ENCODE measurements around the gene SAMD15. TPM values are rescaled to one million over a fixed set of nuclear protein-coding genes. Genes with fewer than 3 reads are reported as not detected.

Gene SAMD15
- total RNA-seq, 1 experiment from 2014 or later = 1.2 TPM

- Histone ChIP-seq H3K9me3 (ENCODE audit: low read length) (no peaks in the 10 kb centered on the region), H3K4me2 (ENCODE audit: low read length) (no peak overlapping the region), H4K20me1 (ENCODE audit: low read length) (no peaks in the 10 kb centered on the region), H3K9ac (ENCODE audit: low read length) (no peak overlapping the region), H3K27me3 (ENCODE audit: low read length) (no peaks in the 10 kb centered on the region), H3K79me2 (ENCODE audit: low read length) (no peaks in the 10 kb centered on the region), H2AFZ (ENCODE audit: low read length) (no peak overlapping the region), H3K4me1 (ENCODE audit: insufficient read depth, low read length) (no peaks in the 10 kb centered on the region), H3F3A (ENCODE audit: low read length, unreplicated experiment) (no peaks in the 10 kb centered on the region), H3K27ac (ENCODE audit: low read length) (no peak overlapping the region), H3K36me3 (ENCODE audit: low read depth, low read length) (no peaks in the 10 kb centered on the region), H3K4me3 (ENCODE audit: low read length) (no peak overlapping the region), H3K9me2 (replicated peaks; ENCODE audit: low read length) (no peaks in the 10 kb centered on the region)
- no peak for TF ChIP-seq EZH2phosphoT487 (IDR thresholded peaks at IDR 0.05; ENCODE audit: borderline replicate concordance, low read length)
- TF ChIP-seq EZH2 (IDR thresholded peaks at IDR 0.05; ENCODE audit: low read length, unreplicated experiment) = no peak
- TF ChIP-seq CTCF (conservative IDR thresholded peaks at IDR 0.05; ENCODE audit: low read depth, low read length) = no peak
- intact Hi-C loops (cut with micrococcal nuclease) = no loop called here
- DNase-seq (no peak), ATAC-seq (no peak)
- BruUV-seq (replicated peaks) = no TSS peak
- CTCF ChIA-PET = no interaction called here
- POLR2A ChIA-PET (ENCODE audit: unreplicated experiment) = no interaction called here
Measured at GRCh38 chr14:77400216-77400615, 23.0 kb downstream of the SAMD15 start.

DNA sequence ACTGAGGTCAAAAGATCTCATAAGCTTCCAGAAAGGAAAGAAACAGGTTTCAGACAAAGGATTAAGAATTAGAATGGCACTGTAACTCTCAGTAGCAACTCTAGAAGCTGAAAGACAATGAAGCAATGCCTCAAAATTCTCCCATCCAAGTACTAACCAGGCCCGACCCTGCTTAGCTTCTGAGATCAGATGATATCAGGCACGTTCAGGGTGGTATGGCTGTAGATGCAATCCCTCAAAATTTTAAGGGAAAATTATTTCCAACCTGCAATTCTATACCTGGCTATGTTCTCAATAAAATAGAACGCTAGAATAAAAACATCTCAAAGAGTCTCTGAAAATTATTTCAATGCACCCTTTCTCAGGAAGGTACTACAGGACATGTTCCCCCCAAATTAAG, 26.6 kb downstream of the SAMD15 start:
- Histone ChIP-seq H3K4me2 (ENCODE audit: low read length) (no peak overlapping the region), H3K27me3 (ENCODE audit: low read length) (no peaks in the 10 kb centered on the region), H3K9me2 (replicated peaks; ENCODE audit: low read length) (no peaks in the 10 kb centered on the region), H3K4me3 (ENCODE audit: low read length) (no peak overlapping the region), H3K79me2 (ENCODE audit: low read length) (no peaks in the 10 kb centered on the region), H3K9ac (ENCODE audit: low read length) (no peak overlapping the region), H3K27ac (ENCODE audit: low read length) (no peak overlapping the region), H4K20me1 (ENCODE audit: low read length) (no peaks in the 10 kb centered on the region), H3K9me3 (ENCODE audit: low read length) (no peaks in the 10 kb centered on the region), H3K36me3 (ENCODE audit: low read depth, low read length) (no peaks in the 10 kb centered on the region), H2AFZ (ENCODE audit: low read length) (no peak overlapping the region), H3F3A (ENCODE audit: low read length, unreplicated experiment) (no peaks in the 10 kb centered on the region), H3K4me1 (ENCODE audit: insufficient read depth, low read length) (peaks cover 7% of the 10 kb centered on the region)
- no peak for DNase-seq
- TF ChIP-seq EZH2 (IDR thresholded peaks at IDR 0.05; ENCODE audit: low read length, unreplicated experiment) (no peak), EZH2phosphoT487 (IDR thresholded peaks at IDR 0.05; ENCODE audit: borderline replicate concordance, low read length) (no peak), CTCF (conservative IDR thresholded peaks at IDR 0.05; ENCODE audit: low read depth, low read length) (no peak)
- BruUV-seq (replicated peaks) = no TSS peak
- ATAC-seq = no peak
- ChIA-PET POLR2A (ENCODE audit: unreplicated experiment) (no interaction called here), CTCF (no interaction called here)
- intact Hi-C loops (cut with micrococcal nuclease) = no loop called here

DNA sequence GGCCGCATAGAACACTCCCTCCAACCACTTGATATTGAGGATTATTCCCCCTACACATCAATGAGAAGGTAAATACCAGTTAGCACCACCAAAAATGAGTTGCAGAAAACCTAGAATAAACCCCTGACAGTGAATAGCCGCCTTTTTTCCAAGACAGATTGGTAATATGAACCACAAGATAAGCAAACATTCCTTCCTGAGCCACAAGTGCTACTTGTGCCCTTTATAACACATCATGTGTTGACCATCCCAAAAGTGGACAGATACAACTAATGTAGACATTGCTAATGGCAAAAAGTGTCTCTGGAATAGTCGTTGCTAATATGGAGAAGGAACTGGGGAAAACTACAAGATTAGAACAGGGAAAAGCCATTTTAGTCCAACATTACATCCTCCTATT, 28.9 kb downstream of the SAMD15 start:
- no peaks in the 10 kb centered on the region for H3K27me3 ChIP-seq (ENCODE audit: low read length)
- peaks cover 7% of the 10 kb centered on the region for H3K4me1 ChIP-seq (ENCODE audit: insufficient read depth, low read length)
- ATAC-seq (peak; percentile 48), DNase-seq (peak; percentile 33)
- intact Hi-C loops (cut with micrococcal nuclease) = no loop called here
- no peak overlapping the region for H3K4me2 ChIP-seq (ENCODE audit: low read length)
- H4K20me1 ChIP-seq (ENCODE audit: low read length) = no peaks in the 10 kb centered on the region
- H3K4me3 ChIP-seq (ENCODE audit: low read length) = no peak overlapping the region
- H3K27ac ChIP-seq (ENCODE audit: low read length) = no peak overlapping the region
- TF ChIP-seq EZH2phosphoT487 (IDR thresholded peaks at IDR 0.05; ENCODE audit: borderline replicate concordance, low read length) = no peak
- no peak for TF ChIP-seq CTCF (conservative IDR thresholded peaks at IDR 0.05; ENCODE audit: low read depth, low read length)
- no peak for TF ChIP-seq EZH2 (IDR thresholded peaks at IDR 0.05; ENCODE audit: low read length, unreplicated experiment)
- H3K79me2 ChIP-seq (ENCODE audit: low read length) = no peaks in the 10 kb centered on the region
- no TSS peak for BruUV-seq (replicated peaks)
- ChIA-PET POLR2A (ENCODE audit: unreplicated experiment) (no interaction called here), CTCF (interaction anchor here (0.6 kb wide), 1 partner anchor 87 kb away, joined by 4 read pairs; no protein-coding TSS in a partner anchor)
- no peak overlapping the region for H2AFZ ChIP-seq (ENCODE audit: low read length)
- H3K36me3 ChIP-seq (ENCODE audit: low read depth, low read length) = no peaks in the 10 kb centered on the region
- H3K9me2 ChIP-seq (replicated peaks; ENCODE audit: low read length) = no peaks in the 10 kb centered on the region
- no peak overlapping the region for H3K9ac ChIP-seq (ENCODE audit: low read length)
- H3K9me3 ChIP-seq (ENCODE audit: low read length) = no peaks in the 10 kb centered on the region
- H3F3A ChIP-seq (ENCODE audit: low read length, unreplicated experiment) = no peaks in the 10 kb centered on the region
